GM19438 (cell line): ENCODE measurements around the gene PRKAG2.

Source experiments
- ATAC-seq: cut with Tn5 transposase; IDR thresholded peaks from one replicate; pipeline ENCODE4 v1.9.1; 2021; ENCODE audit warnings: low read depth; ENCODE audit not compliant: unreplicated experiment

Gene PRKAG2

DNA sequence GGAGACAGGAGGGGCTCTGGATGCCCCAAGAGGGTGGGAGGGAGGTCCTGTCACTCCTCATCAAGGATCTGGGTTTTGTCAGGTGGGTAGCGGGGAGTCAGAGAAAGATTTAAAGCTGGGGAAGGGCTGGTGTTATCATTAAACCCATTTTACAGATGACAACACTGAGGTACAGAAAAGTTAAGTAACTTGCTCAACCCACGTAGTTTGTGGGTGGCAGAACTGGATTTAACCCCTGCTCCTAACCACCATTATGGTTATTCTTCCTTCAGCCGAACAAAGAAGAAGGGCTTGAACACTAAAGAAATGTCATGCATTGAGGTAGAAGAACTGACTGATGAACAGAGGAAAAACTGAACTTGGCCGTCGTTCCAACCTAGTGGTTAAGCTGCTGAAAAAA is 24.9 kb upstream of the PRKAG2 start:
- no peak for ATAC-seq

GRCh38 chr7:151900986-151901621 is 24.2 kb upstream of the PRKAG2 start:
- no peak for ATAC-seq

- ATAC-seq: no peak
Measured at GRCh38 chr7:151900591-151900985, 23.7 kb upstream of the PRKAG2 start.

GRCh38 chr7:151899513-151900360 is 22.8 kb upstream of the PRKAG2 start:
- ATAC-seq: no peak

GRCh38 chr7:151897951-151898686 is 21.2 kb upstream of the PRKAG2 start:
- ATAC-seq: no peak

- no peak for ATAC-seq
Measured at GRCh38 chr7:151897161-151897731, 20.3 kb upstream of the PRKAG2 start.

DNA sequence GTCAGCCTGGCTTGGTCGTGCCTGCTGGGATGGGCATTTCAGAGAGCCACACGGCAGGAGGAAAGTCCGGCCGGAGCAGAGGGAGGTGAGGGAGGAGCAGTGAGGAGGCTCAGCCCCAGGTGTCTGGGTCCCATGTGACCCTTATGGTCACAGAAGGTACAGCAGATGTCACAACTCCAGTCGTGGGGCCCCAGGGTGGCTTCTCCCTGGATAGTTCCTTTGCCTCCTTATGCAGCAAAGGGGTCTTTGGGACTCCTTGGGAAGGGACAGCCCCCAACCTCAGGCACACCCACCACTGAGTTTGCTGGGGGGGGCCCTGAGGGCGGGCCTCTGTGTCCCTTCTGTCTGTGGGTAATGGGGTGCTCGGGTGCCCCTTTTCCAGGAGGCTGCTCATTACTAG is 19.6 kb upstream of the PRKAG2 start:
- no peak for ATAC-seq

DNA sequence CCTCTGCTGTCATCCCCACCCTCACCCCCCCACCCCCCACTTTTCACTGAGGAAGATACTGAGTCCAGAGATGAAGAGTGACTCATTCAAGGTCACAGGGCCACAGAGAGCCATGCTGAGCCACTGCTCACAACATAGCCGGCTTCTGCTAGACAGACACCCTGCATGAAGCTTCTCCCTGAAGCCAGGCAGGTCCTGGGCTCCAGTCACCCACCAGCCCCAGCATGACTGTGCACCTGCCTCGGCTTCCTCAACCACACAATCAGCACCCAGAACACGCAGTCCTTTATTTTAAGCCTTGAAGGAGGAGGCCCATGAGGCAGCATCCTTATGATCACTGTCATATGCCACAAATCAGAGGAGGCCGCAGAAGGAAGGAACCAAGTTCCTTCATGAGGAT is 19.2 kb upstream of the PRKAG2 start:
- no peak for ATAC-seq

- ATAC-seq: no peak
Measured at GRCh38 chr7:151895631-151896031, 18.7 kb upstream of the PRKAG2 start.

DNA sequence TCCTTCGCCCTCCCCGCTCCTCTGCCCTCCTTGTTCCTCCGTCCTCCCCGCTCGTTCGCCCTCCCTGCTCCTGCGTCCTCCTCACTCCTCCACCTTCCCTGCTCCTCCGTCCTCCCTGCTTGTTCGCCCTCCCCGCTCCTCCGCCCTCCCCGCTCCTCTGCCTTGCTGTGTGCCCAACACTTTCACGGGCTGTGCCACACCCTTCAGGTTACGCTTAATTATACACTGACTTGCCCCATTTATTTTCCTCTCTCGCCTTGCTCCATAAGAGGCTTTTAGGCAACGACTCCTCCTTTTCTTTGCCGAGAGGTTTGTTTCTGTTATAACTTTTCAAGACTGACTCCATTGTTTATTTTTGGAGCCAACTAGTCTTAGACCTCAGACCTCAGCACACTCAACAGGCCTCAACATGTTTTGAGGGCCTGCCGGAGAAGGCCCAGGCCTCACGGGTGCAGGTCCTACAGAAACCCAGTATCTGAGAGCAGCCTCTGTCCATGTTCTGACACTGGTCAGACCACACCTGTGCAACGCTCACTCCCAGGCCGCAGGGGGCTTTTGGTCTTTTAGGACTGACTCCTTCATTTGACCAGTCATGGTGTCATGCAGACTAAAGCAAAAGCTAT is 18.2 kb upstream of the PRKAG2 start:
- ATAC-seq: no peak

DNA sequence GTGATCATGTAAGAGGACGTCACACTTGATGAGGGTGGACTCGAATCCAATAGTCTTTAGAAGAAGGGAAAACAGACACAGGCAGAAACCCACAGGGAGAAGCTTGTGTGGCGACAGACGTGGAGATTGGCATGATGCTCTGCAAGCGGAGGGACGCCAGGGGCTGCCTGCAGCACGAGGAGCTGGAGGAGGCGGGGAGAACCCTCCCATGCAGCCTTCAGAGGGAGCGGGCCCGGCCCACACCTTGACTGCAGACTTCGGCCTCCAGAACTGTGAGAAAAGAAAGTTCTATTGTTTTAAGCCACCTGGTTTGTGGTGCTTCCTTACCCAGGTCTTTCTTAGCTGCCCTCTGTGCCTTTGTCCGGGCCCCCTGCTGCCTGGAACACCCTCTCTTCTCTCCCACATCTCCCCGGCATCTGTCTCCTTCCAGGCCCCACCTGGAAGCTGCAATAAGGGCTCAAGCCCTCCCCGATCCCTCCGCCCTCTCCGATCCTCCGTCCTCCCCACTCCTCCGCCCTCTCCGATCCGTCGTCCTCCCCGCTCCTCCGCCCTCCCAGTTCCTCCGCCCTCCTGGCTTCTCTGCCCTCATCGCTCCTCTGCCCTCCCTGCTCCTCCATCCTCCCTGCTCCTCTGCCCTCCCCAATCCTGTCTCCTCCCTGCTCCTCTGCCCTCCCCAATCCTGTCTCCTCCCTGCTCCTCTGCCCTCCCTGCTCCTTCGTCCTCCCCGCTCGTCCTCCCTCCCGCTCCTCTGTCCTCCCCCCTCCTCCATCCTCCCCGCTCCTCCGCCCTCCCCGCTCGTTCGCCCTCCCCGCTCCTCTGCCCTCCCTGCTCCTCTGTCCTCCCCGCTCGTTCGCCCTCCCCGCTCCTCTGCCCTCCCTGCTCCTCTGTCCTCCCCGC is 17.4 kb upstream of the PRKAG2 start:
- no peak for ATAC-seq

- no peak for ATAC-seq
Measured at GRCh38 chr7:151893405-151893923, 16.5 kb upstream of the PRKAG2 start.

DNA sequence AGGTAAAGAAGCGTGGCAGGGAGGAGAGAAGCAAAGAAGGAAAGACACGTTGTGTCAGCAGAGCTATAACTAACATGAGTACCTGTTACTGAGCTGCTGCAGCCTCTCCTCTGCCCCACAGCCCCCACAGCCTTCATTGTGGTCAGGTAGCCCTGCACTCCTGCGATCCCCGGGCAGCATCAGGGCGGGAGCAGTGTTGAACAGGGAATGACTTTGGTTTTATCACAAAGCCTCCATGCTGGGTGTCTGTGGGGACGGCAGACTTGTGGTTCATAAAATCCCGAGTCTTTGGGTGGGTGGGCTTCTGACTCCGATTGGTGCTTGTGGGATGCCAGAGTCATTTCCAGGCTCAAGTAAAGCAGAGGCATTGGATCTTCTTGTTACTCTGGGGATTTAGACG is 14.8 kb upstream of the PRKAG2 start:
- ATAC-seq: no peak

DNA sequence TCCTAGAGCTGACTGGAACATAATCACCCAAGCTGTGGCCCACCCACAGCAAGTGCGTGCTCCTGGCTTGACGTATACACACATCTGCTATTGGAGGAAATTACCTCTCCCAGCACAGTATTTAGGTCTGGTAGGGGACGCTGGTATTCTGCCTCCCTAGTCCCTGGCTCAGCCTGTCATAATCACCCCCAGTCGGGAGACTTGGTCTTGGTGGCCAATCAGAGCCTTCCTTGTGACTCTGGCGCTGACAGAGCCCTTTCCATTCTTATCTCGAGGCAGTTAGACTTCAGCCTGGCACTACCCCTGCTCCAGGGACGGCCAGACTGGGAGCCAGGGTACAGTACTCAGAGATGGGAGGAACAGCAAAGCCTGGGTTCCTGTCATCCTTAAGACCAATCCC is 14.3 kb upstream of the PRKAG2 start:
- no peak for ATAC-seq

DNA sequence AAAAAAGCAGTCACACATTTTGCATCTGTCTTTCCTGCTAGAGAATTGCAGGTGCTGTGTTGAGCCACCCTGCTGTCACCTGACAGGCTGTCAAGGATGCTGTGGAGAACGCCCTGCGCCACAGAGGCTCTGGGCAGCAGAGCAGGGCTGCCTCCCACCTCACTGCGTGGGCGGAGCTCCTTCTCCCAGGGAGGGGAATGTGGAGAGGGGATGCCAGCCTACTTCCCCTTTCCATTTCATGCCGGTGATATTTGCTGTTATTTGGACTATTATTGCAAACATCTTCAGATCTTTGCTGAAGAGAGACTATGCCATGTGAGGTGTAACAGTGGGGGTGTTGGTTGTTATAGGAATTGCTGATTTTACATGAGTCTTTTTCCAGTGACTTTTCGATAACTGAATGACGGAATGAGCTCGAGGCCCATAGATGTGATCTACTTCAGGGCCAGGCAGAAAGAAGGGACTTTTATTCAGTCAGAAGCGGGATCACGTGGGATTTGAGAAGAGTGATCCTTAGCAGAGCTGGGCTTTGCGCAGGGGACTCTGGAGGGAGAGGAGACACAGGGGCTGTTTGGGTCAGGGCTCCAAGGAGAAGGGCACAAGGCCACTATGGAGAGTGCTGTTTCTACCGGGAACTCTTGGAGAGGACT is 13.6 kb upstream of the PRKAG2 start:
- ATAC-seq: no peak

DNA sequence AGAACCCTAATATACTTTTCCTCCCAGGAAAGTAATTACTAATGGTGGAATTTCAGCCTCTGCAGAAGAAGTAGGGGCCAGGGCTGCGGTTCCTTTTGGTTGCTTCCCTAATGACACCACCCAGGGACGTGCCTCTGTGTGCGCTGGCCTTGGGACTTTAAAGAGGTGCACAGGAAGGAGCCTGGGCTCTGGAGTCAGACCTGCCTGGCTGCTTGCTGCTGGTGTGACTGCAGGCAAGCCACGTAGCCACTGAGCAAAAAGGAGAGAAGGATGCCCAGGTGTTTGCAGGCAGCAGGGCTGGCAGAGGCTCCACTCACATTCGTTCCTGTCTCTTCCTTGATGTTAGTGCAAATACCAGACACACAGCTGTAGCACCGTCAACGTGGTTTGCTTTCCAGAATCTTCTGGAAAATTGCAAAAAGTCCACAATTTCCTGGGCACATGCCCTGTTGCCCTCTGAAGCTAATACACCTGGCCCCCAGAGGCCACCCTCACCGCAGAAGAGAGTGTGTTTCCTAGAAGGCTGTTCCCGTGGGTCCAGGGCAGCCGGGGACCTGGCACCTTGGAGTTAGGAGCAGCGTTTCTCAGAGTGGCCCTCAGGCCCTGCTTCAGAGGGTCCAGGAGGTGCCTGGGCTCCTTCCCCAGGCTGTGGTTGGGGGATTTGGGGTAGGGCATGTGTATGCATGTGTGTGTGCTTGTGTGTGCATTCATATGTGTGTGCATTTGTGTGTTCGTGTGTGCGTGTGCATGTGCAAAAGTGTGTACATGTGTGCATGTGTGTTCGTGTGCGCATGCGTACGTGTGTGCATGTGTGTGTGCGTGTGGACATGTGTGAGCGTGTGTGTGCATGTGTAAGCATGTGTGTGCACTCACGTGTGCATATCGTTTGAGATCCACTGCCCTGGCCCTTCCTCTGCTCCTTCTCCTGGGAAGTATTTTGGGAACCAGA is 12.8 kb upstream of the PRKAG2 start:
- ATAC-seq: no peak

GRCh38 chr7:151888079-151889067 is 11.5 kb upstream of the PRKAG2 start:
- ATAC-seq: no peak
